IMR-90 (cell line): ENCODE data around the gene RPS25. TPM values are rescaled to one million over a fixed set of nuclear protein-coding genes. Genes with fewer than 3 reads are reported as not detected.

Source experiments
- ATAC-seq: fragments of 200-7000 bp; cut with Tn5 transposase; 2 replicates; pipeline ENCODE4 v1.9.1; 2020; ENCODE audit warnings: low read depth, mild to moderate bottlenecking, moderate library complexity
- BruUV-seq: library from RNA; stranded (reverse); fragments of 400-500 nt; replicated peaks from 2 replicates; lab custom pipeline; 2021; lab: Mats Ljungman, UMichigan
- CTCF ChIA-PET: fragments of 300-600 bp; formaldehyde crosslinking; extraction: SDS; loops from one replicate; lab custom pipeline; 2021; ENCODE audit warnings: antibody characterized with exemption; lab: Yijun Ruan, JAX
- POLR2A ChIA-PET: fragments of 300-600 bp; sonication (Branson Sonifier 250); formaldehyde crosslinking; loops from one replicate; lab custom pipeline; 2022; ENCODE audit warnings: antibody characterized with exemption; ENCODE audit not compliant: unreplicated experiment; lab: Charles Lee
- DNase-seq: peaks from one replicate; pipeline ENCODE4 v3.0.0; 2013
- H2AFZ ChIP-seq: replicated peaks from 2 replicates; pipeline ENCODE3; 2013; ENCODE audit warnings: low read length, mild to moderate bottlenecking; ENCODE audit not compliant: poor library complexity
- H2AK5ac ChIP-seq: 2 replicates; pipeline ENCODE4 v1.6.1; 2013; ENCODE audit warnings: low read depth, low read length, inconsistent platforms
- H2AK9ac ChIP-seq: replicated peaks from 2 replicates; pipeline ENCODE3; 2013; ENCODE audit warnings: mild to moderate bottlenecking, low read depth, low read length, moderate library complexity; ENCODE audit not compliant: poor library complexity
- H2BK120ac ChIP-seq: 2 replicates; pipeline ENCODE4 v1.6.1; 2013; ENCODE audit warnings: low read depth, low read length, inconsistent platforms
- H2BK15ac ChIP-seq: 3 replicates; pipeline ENCODE4 v1.6.1; 2013; ENCODE audit warnings: low read depth, low read length, inconsistent platforms
- H2BK20ac ChIP-seq: 2 replicates; pipeline ENCODE4 v1.6.1; 2013; ENCODE audit warnings: low read depth, mild to moderate bottlenecking, inconsistent platforms, low read length, moderate library complexity
- H2BK5ac ChIP-seq: 2 replicates; pipeline ENCODE4 v1.6.1; 2013; ENCODE audit warnings: mild to moderate bottlenecking, low read depth, low read length, inconsistent platforms; ENCODE audit not compliant: poor library complexity, severe bottlenecking
- H3K14ac ChIP-seq: replicated peaks from 2 replicates; pipeline ENCODE4 v1.6.1; 2013; ENCODE audit warnings: low read depth, low read length, inconsistent platforms
- H3K18ac ChIP-seq: 2 replicates; pipeline ENCODE4 v1.6.1; 2013; ENCODE audit warnings: low read depth, low read length, control low read depth
- H3K23ac ChIP-seq: 2 replicates; pipeline ENCODE4 v1.6.1; 2013; ENCODE audit warnings: low read depth, low read length, inconsistent platforms
- H3K27ac ChIP-seq: 2 replicates; pipeline ENCODE4 v1.5.1; 2013; ENCODE audit warnings: mild to moderate bottlenecking, control low read depth, low read length; ENCODE audit not compliant: insufficient read depth
- H3K27me3 ChIP-seq: 2 replicates; pipeline ENCODE4 v1.6.1; 2013; ENCODE audit warnings: low read length; ENCODE audit not compliant: control insufficient read depth, insufficient read depth
- H3K36me3 ChIP-seq: 2 replicates; pipeline ENCODE4 v1.6.1; 2013; ENCODE audit warnings: low read length, mixed read lengths; ENCODE audit not compliant: control insufficient read depth, insufficient read depth
- H3K4ac ChIP-seq: 2 replicates; pipeline ENCODE4 v1.6.1; 2013; ENCODE audit warnings: low read depth, low read length, inconsistent platforms
- H3K4me1 ChIP-seq: 2 replicates; pipeline ENCODE4 v1.6.1; 2013; ENCODE audit warnings: low read length, mixed read lengths; ENCODE audit not compliant: control insufficient read depth, insufficient read depth
- H3K4me2 ChIP-seq: 2 replicates; pipeline ENCODE4 v1.6.1; 2013; ENCODE audit warnings: low read depth, mild to moderate bottlenecking, control low read depth, low read length, moderate library complexity
- H3K4me3 ChIP-seq: 2 replicates; pipeline ENCODE4 v1.5.1; 2013; ENCODE audit warnings: low read depth, mild to moderate bottlenecking, control low read depth, low read length, moderate library complexity; ENCODE audit not compliant: insufficient read depth
- H3K56ac ChIP-seq: 2 replicates; pipeline ENCODE4 v1.6.1; 2013; ENCODE audit warnings: low read length, inconsistent platforms; ENCODE audit not compliant: insufficient read depth; ENCODE audit errors: extremely low read depth
- H3K79me1 ChIP-seq, 2 experiments: 2 replicates each; pipeline ENCODE4 v1.6.1; 2013; ENCODE audit warnings: low read length in 2 of 2, inconsistent platforms in 1 of 2, low read depth in 1 of 2
- H3K9ac ChIP-seq: 2 replicates; pipeline ENCODE4 v1.6.1; 2013; ENCODE audit warnings: low read depth, low read length, control low read depth
- H3K9me1 ChIP-seq: 2 replicates; pipeline ENCODE4 v1.6.1; 2013; ENCODE audit warnings: low read length, inconsistent platforms; ENCODE audit not compliant: insufficient read depth
- H3K9me3 ChIP-seq: 2 replicates; pipeline ENCODE4 v1.6.1; 2013; ENCODE audit warnings: low read length; ENCODE audit not compliant: control insufficient read depth, insufficient read depth
- H4K20me1 ChIP-seq: 2 replicates; pipeline ENCODE4 v1.6.1; 2013; ENCODE audit warnings: low read length, inconsistent platforms; ENCODE audit not compliant: insufficient read depth
- H4K5ac ChIP-seq: 2 replicates; pipeline ENCODE4 v1.6.1; 2013; ENCODE audit warnings: mild to moderate bottlenecking, low read depth, low read length, control low read depth
- H4K8ac ChIP-seq, 2 experiments: 2 replicates each; pipeline ENCODE4 v1.6.1; 2013; ENCODE audit warnings: low read depth in 2 of 2, low read length in 2 of 2, control low read depth in 1 of 2, inconsistent platforms in 1 of 2
- H4K91ac ChIP-seq: 2 replicates; pipeline ENCODE4 v1.6.1; 2013; ENCODE audit warnings: low read depth, low read length, inconsistent platforms; ENCODE audit not compliant: insufficient read depth
- BHLHE40 ChIP-seq: fragments of 150-350 bp; IDR thresholded peaks from 2 replicates; pipeline ENCODE4 v1.6.1; 2016; ENCODE audit warnings: mild to moderate bottlenecking, low read depth, low read length
- CEBPB ChIP-seq: IDR thresholded peaks from 2 replicates; pipeline ENCODE4 v1.6.1; 2012; ENCODE audit warnings: low read depth, low read length, improper control_type of control experiment
- CHD1 ChIP-seq: IDR thresholded peaks from 2 replicates; pipeline ENCODE4 v1.6.1; 2012; ENCODE audit warnings: low read depth, low read length, improper control_type of control experiment
- CTCF ChIP-seq: conservative IDR thresholded peaks from 2 replicates; pipeline ENCODE4 v1.5.1; 2012; ENCODE audit warnings: mild to moderate bottlenecking, low read depth, low read length, improper control_type of control experiment
- ELK1 ChIP-seq: fragments of 150-350 bp; IDR thresholded peaks from 2 replicates; pipeline ENCODE4 v1.6.1; 2016; ENCODE audit warnings: low read depth, mild to moderate bottlenecking, low read length, moderate library complexity, borderline replicate concordance
- FOS ChIP-seq: fragments of 150-350 bp; IDR thresholded peaks from 2 replicates; pipeline ENCODE4 v1.6.1; 2016; ENCODE audit warnings: low read depth, low read length
- MAFK ChIP-seq: IDR thresholded peaks from 2 replicates; pipeline ENCODE4 v1.6.1; 2012; ENCODE audit warnings: low read depth, low read length, improper control_type of control experiment
- MAZ ChIP-seq: IDR thresholded peaks from 2 replicates; pipeline ENCODE4 v1.6.1; 2012; ENCODE audit warnings: low read depth, mild to moderate bottlenecking, low read length, improper control_type of control experiment, moderate library complexity, borderline replicate concordance
- MXI1 ChIP-seq: IDR thresholded peaks from 2 replicates; pipeline ENCODE4 v1.6.1; 2012; ENCODE audit warnings: low read depth, mild to moderate bottlenecking, low read length, moderate library complexity, borderline replicate concordance
- NFE2L2 ChIP-seq: fragments of 150-350 bp; IDR thresholded peaks from 2 replicates; pipeline ENCODE4 v1.6.1; 2016; ENCODE audit warnings: low read depth, mild to moderate bottlenecking, low read length
- POLR2A ChIP-seq: IDR thresholded peaks from 2 replicates; pipeline ENCODE4 v1.6.1; 2012; ENCODE audit warnings: mild to moderate bottlenecking, low read depth, low read length
- RAD21 ChIP-seq: IDR thresholded peaks from 2 replicates; pipeline ENCODE4 v1.6.1; 2012; ENCODE audit warnings: low read length, improper control_type of control experiment
- RCOR1 ChIP-seq: IDR thresholded peaks from 2 replicates; pipeline ENCODE4 v1.6.1; 2012; ENCODE audit warnings: mild to moderate bottlenecking, low read length, improper control_type of control experiment; ENCODE audit not compliant: insufficient replicate concordance
- RFX5 ChIP-seq: IDR thresholded peaks from 2 replicates; pipeline ENCODE4 v1.8.0; 2012; ENCODE audit warnings: low read depth, mild to moderate bottlenecking, low read length, moderate library complexity
- SMC3 ChIP-seq: fragments of 150-350 bp; IDR thresholded peaks from 2 replicates; pipeline ENCODE4 v1.6.1; 2016; ENCODE audit warnings: low read depth, mild to moderate bottlenecking, antibody characterized with exemption, low read length, moderate library complexity
- USF2 ChIP-seq: fragments of 150-350 bp; IDR thresholded peaks from 2 replicates; pipeline ENCODE4 v1.6.1; 2017; ENCODE audit warnings: mild to moderate bottlenecking, antibody characterized with exemption, low read length, low read depth
- WGBS, 2 experiments: methylation state at CpG; one replicate each; pipeline versions ENCODE4 v1.1.5 to v1.1.7; 2013; ENCODE audit warnings: missing lambda C conversion rate in 2 of 2; ENCODE audit not compliant: insufficient read length in 1 of 2; ENCODE audit errors: extremely low coverage in 2 of 2; 5-methylcytosine and 5-hydroxymethylcytosine counted together
- dilution Hi-C: fragments of 300-500 bp; cut with HindIII; formaldehyde crosslinking; loops from one replicate; pipeline ENCODE4 v1.14.3; 2018; ENCODE audit warnings: low sequenced_read_pairs; ENCODE audit not compliant: unreplicated experiment
- in situ Hi-C: fragments of 300-500 bp; cut with MboI; formaldehyde crosslinking; loops from 3 replicates; pipeline ENCODE4 v1.14.3; 2019; ENCODE audit warnings: low sequenced_read_pairs, inconsistent platforms, mixed read lengths
- intact Hi-C: fragments of 100-400 bp; cut with micrococcal nuclease; formaldehyde crosslinking; loops from 2 replicates; pipeline ENCODE4 v1.10.0; 2022
- polyA plus RNA-seq, 3 experiments: library from polyadenylated mRNA; depleted of rRNA; stranded (reverse); fragments of >200 nt; gene quantifications; 2 replicates each; pipeline ENCODE4 v1.2.3, GENCODE V29; 2012; ENCODE audit warnings: low replicate concordance in 1 of 3
- total RNA-seq: library from RNA; depleted of rRNA; stranded (reverse); fragments of >200 nt; gene quantifications from 2 replicates; pipeline ENCODE4 v1.2.3, GENCODE V29; 2012

Gene RPS25
- total and polyA plus RNA-seq, 2 of the 4 experiments (the other 2 are of a cell fraction): 727 to 905 TPM

GRCh38 chr11:118979434-118979833, 38.7 kb downstream of the RPS25 start:
- no peaks in the 10 kb centered on the region for H3K79me1 ChIP-seq

More at GRCh38 chr11:118979434-118979833, 38.7 kb downstream of the RPS25 start:
- no peak overlapping the region for H2AK5ac ChIP-seq
- no peak overlapping the region for H2BK20ac ChIP-seq
- H2BK120ac ChIP-seq: no peak overlapping the region
- ATAC-seq (no peak), DNase-seq (no peak)
- H3K9me3 ChIP-seq: no peaks in the 10 kb centered on the region
- dilution Hi-C loops (no loop called here), intact Hi-C loops (no loop called here), in situ Hi-C loops (no loop called here)
- no peak overlapping the region for H3K18ac ChIP-seq
- no peak overlapping the region for H4K8ac ChIP-seq
- no peak overlapping the region for H3K4me3 ChIP-seq
- H2AK9ac ChIP-seq: no peak overlapping the region
- no peaks in the 10 kb centered on the region for H3K36me3 ChIP-seq
- H2BK5ac ChIP-seq: no peak overlapping the region
- ChIA-PET CTCF (interaction anchor here (0.7 kb wide), 1 partner anchor 10 kb away, joined by 3 read pairs; no protein-coding TSS in a partner anchor), POLR2A (no interaction called here)
- H3K23ac ChIP-seq: no peak overlapping the region
- TF ChIP-seq MAZ (no peak), RCOR1 (no peak), POLR2A (no peak), MXI1 (no peak), RFX5 (no peak), ELK1 (no peak), USF2 (no peak), BHLHE40 (no peak), MAFK (no peak), CEBPB (no peak), FOS (no peak), SMC3 (no peak), CHD1 (no peak), RAD21 (no peak), NFE2L2 (no peak), CTCF (no peak)
- no TSS peak for BruUV-seq
- WGBS, 2 experiments: no CpG with 5 or more reads among the region's 9 CpGs
- no peaks in the 10 kb centered on the region for H3K4me1 ChIP-seq
- H2AFZ ChIP-seq: no peak overlapping the region
- H4K20me1 ChIP-seq: no peaks in the 10 kb centered on the region
- no peak overlapping the region for H3K4ac ChIP-seq
- no peak overlapping the region for H3K14ac ChIP-seq
- H3K27ac ChIP-seq: no peak overlapping the region
- no peak overlapping the region for H4K91ac ChIP-seq
- no peak overlapping the region for H2BK15ac ChIP-seq
- no peak overlapping the region for H3K9ac ChIP-seq
- H3K27me3 ChIP-seq: peaks cover 32% of the 10 kb centered on the region
- no peak overlapping the region for H3K56ac ChIP-seq
- H3K9me1 ChIP-seq: no peaks in the 10 kb centered on the region
- H4K5ac ChIP-seq: no peak overlapping the region
- H3K4me2 ChIP-seq: no peak overlapping the region
